GM19467 (cell line): ENCODE measurements around the gene FMO3.

Experiments
- ATAC-seq: cut with Tn5 transposase; IDR thresholded peaks from one replicate; pipeline ENCODE4 v1.9.1; 2021; ENCODE audit warnings: mild to moderate bottlenecking, moderate library complexity; ENCODE audit not compliant: unreplicated experiment

The FMO3 gene

DNA sequence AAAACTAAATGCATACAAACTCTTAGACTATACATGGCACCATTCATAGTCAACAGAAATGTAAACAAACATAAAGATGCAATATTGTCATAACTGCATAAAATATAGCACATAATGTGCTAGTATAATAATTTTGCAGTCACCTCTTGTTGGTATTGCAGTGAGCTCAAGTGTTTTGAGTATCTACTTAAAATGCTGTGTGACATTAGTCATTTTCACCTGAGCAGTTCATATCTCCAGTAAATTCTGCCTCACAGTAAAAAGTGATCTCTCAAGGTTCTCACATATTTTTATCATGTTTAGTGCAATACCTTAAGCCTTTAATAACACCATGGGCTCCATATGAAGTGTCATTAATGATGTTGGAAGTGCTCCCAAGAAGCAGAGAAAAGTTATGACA, 64.8 kb downstream of the FMO3 start:
- no peak for ATAC-seq

DNA sequence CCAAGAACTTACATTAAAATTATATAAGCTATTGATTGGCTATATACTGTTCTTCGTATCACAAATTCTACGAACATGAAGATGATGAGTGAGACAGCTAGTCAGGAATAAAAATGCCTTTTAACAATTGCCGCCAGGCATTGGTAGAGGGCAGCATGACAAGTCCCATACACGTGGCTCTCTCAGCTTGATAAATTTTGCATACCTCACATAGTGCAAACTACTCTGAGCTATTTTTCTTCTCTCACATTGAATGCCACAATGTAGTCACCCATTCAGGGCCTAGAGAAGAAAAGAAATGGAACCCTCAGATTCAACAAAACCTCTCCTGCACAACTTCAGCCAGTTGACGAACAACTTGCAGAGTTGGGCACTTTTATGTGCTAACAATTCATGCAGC, 67.4 kb downstream of the FMO3 start:
- ATAC-seq: no peak

DNA sequence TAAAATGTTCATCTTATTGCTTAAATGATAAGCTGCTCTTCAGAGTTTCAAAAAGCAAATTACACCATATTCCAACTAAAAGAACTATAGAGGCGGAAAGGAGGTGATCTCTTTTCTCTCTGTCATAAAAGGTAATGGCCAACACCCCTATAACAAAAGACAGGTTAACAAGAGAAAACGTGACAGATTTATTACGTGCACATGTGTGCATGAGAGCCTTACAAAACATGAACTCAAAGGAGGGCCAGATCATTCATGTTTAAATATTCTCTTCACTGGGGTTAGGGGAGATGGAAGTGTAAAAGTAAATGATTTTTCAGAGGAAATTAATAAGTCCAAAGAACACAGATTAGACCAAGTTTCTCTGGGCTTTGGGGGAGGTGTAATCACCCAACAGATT, 67.8 kb downstream of the FMO3 start:
- no peak for ATAC-seq

DNA sequence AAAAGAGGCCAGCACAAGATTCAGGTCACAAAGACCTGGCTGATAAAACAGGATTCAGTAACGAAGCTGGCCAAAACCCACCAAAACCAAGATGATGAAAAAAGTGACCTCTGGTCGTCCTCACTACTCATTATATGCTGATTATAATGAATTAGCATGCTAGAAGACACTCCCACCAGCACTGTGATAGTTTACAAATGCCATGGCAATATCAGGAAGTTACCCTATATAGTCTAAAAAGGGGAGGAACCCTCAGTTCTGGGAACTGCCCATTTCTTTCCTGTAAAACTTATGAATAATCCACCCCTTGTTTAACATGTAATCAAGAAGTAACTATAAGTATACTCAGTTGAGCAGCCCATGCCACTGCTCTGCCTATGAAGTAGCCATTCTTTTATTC, 68.4 kb downstream of the FMO3 start:
- no peak for ATAC-seq

DNA sequence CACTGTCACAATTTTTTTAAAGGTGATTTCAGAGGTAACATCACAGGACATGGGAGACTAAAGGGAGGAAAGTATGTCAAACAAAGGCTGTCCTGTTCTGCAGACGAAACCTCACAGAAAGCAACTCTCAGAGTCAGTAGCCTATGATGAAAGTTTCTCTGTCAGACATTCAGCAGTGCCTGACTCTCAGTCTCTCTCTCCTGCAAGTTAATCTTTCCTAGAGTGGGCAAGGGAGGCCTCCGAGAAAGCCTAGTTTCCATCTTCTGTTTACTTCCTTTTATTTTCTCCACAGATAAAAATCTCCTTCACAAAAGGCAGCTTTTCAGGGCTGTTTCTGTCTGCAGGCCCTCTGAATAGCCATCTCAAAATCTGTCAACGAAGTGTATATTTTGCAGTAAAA, 69.5 kb downstream of the FMO3 start:
- ATAC-seq: no peak

DNA sequence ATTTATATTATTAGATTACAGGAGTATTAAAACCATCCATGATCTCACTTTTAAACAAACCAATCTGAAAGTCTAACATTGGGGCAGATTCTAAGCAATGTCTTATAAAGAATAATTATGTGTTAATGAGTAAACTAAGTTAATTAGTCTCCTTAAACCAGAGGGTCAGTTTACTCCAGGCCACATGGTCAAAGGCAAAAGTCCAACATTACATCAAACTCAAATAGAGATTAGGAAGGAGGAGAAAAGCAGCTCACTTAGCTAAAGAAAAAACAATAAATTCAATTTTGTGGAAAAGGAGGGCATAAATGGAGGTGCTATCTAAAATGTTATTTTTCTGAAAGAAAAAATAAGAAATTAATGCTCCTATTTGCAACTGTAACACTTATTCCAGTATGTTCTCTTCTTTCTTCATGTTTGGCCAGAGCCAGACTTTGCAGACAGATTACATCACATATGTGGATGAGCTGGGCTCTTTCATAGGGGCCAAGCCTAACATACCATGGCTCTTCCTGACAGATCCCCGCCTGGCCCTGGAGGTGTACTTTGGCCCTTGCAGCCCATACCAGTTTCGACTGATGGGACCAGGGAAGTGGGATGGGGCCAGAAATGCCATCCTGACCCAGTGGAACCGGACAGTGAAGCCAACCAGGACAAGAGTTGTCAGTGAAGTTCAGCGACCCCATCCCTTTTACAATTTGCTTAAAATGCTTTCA, 70.1 kb downstream of the FMO3 start:
- no peak for ATAC-seq

DNA sequence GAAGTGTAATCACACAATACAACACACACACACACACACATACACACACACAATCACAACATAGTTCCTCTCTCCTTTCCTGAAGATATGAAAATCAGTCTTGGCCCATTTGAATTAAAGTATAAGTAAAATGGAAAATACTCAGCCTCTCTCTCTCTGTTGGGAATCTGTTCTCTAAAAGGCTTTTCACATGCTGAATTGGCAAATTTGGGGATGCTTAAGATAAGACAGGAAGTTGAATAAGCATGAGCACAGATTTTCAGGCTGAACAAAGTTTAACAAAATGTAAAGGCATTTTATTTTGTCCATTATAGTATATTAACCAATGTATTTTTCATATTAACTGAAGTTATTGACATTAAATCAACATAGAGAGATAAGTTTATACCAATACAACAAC, 70.7 kb downstream of the FMO3 start:
- ATAC-seq: no peak

DNA sequence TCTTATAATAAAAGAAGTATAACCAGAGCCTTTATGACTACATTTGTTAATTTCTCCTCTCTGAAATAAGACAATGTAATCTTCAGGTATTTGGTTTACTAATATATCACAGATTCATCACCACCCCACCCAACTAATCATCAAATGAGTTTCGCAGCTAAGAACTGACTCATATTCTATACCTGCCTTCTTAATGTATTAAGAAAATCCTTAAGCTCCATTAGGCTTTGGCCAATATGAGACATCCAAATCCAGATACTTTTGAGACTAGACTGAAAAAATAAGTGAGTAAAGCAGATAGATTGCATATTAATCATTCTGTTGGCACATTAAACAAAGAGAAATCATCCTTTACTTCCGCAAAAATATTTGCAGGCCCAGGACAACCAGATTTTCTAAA, 75.7 kb downstream of the FMO3 start:
- ATAC-seq: no peak
